Activated CD4-positive, alpha-beta T cell treated with anti-CD3 and anti-CD28 coated beads, Interleukin-2, amount 10 ng/mL, durations not matched to agents 7 days and 5 days (primary cell): ENCODE data around the gene LSM3. TPM values are rescaled to one million over a fixed set of nuclear protein-coding genes. Genes with fewer than 3 reads are reported as not detected.

Experiments
- CTCF ChIA-PET: fragments of 350-600 bp; sonication (Branson Sonifier 250); formaldehyde crosslinking; loops from one replicate; lab custom pipeline; 2021; ENCODE audit warnings: antibody characterized with exemption; lab: Charles Lee
- POLR2A ChIA-PET: fragments of 350-600 bp; sonication (Branson Sonifier 250); formaldehyde crosslinking; loops from one replicate; lab custom pipeline; 2021; ENCODE audit warnings: antibody characterized with exemption; lab: Charles Lee
- DNase-seq: peaks from one replicate; pipeline ENCODE4 v3.0.0-alpha.2; 2020
- H3K27ac Mint-ChIP-seq: one replicate; pipeline ENCODE4 v1.8.0; 2021; ENCODE audit warnings: mild to moderate bottlenecking, moderate library complexity, mixed read lengths
- H3K27me3 Mint-ChIP-seq: one replicate; pipeline ENCODE4 v1.8.0; 2021; ENCODE audit warnings: mixed read lengths
- H3K36me3 Mint-ChIP-seq: one replicate; pipeline ENCODE4 v1.8.0; 2021; ENCODE audit warnings: low read depth, mixed read lengths
- H3K4me1 Mint-ChIP-seq: one replicate; pipeline ENCODE4 v1.8.0; 2021; ENCODE audit warnings: mixed read lengths
- H3K4me3 Mint-ChIP-seq: one replicate; pipeline ENCODE4 v1.8.0; 2021; ENCODE audit warnings: mild to moderate bottlenecking, moderate library complexity, mixed read lengths
- H3K9me3 Mint-ChIP-seq: one replicate; pipeline ENCODE4 v1.8.0; 2021; ENCODE audit warnings: mixed read lengths
- total RNA-seq, 2 experiments: library from RNA; stranded (reverse); gene quantifications; one replicate each; pipeline ENCODE4 v1.2.3, GENCODE V29; 2021

LSM3 gene
- total RNA-seq, 2 experiments from 2014 or later, result 16.1 to 18.6 TPM

- H3K27ac Mint-ChIP-seq, result no peak overlapping the region
- POLR2A ChIA-PET, result no interaction called here
- peaks cover 56% of the 10 kb centered on the region for H3K36me3 Mint-ChIP-seq
Measured at GRCh38 chr3:14188041-14188754, 9.6 kb downstream of the LSM3 start.

GRCh38 chr3:14194865-14195264 lies 16.2 kb downstream of the LSM3 start:
- ChIA-PET CTCF (interaction anchor here (1.3 kb wide), 1 partner anchor 9 kb away, joined by 6 read pairs; no protein-coding TSS in a partner anchor), POLR2A (no interaction called here)
- Mint-ChIP-seq H3K27me3 (no peaks in the 10 kb centered on the region), H3K4me1 (peaks cover 16% of the 10 kb centered on the region), H3K36me3 (peaks cover 35% of the 10 kb centered on the region), H3K9me3 (peaks cover 2% of the 10 kb centered on the region), H3K27ac (no peak overlapping the region), H3K4me3 (no peak overlapping the region)
- DNase-seq, result no peak

More at GRCh38 chr3:14188041-14188754, 9.6 kb downstream of the LSM3 start:
- H3K4me1 Mint-ChIP-seq, result peaks cover 30% of the 10 kb centered on the region
- DNase-seq, result no peak
- H3K27me3 Mint-ChIP-seq, result no peaks in the 10 kb centered on the region
- CTCF ChIA-PET, result interaction anchor here (1.3 kb wide), 1 partner anchor 16 kb away, joined by 4 read pairs; no protein-coding TSS in a partner anchor
- peaks cover 2% of the 10 kb centered on the region for H3K9me3 Mint-ChIP-seq
- H3K4me3 Mint-ChIP-seq, result no peak overlapping the region

- ChIA-PET POLR2A (no interaction called here), CTCF (interaction anchor here (1.2 to 2.2 kb wide), 2 partner anchors 21 to 263 kb away, joined by 4 to 6 read pairs; partner anchors contain the start of genes LSM3 and XPC)
- Mint-ChIP-seq H3K4me3 (no peak overlapping the region), H3K36me3 (peaks cover 12% of the 10 kb centered on the region), H3K27me3 (no peaks in the 10 kb centered on the region), H3K27ac (no peak overlapping the region), H3K4me1 (no peaks in the 10 kb centered on the region), H3K9me3 (no peaks in the 10 kb centered on the region)
- DNase-seq, result no peak
Measured at GRCh38 chr3:14199641-14200040, 21.0 kb downstream of the LSM3 start.

GRCh38 chr3:14200276-14200675 lies 21.7 kb downstream of the LSM3 start:
- H3K9me3 Mint-ChIP-seq, result no peaks in the 10 kb centered on the region
- no peak overlapping the region for H3K4me3 Mint-ChIP-seq
- no peak overlapping the region for H3K27ac Mint-ChIP-seq
- CTCF ChIA-PET, result interaction anchor here (1.2 to 2.2 kb wide), 2 partner anchors 22 to 263 kb away, joined by 4 to 6 read pairs; partner anchors contain the start of genes LSM3 and XPC
- POLR2A ChIA-PET, result no interaction called here
- no peaks in the 10 kb centered on the region for H3K4me1 Mint-ChIP-seq
- H3K36me3 Mint-ChIP-seq, result peaks cover 12% of the 10 kb centered on the region
- H3K27me3 Mint-ChIP-seq, result no peaks in the 10 kb centered on the region
- DNase-seq, result no peak

- H3K27me3 Mint-ChIP-seq, result no peaks in the 10 kb centered on the region
- DNase-seq, result no peak
- CTCF ChIA-PET, result interaction anchor here (1.2 to 2.2 kb wide), 2 partner anchors 22 to 262 kb away, joined by 4 to 6 read pairs; partner anchors contain the start of genes LSM3 and XPC
Measured at GRCh38 chr3:14200841-14201240, 22.2 kb downstream of the LSM3 start.

GRCh38 chr3:14201940-14202684 lies 23.5 kb downstream of the LSM3 start:
- no peaks in the 10 kb centered on the region for H3K9me3 Mint-ChIP-seq
- peaks cover 7% of the 10 kb centered on the region for H3K36me3 Mint-ChIP-seq
- no peaks in the 10 kb centered on the region for H3K4me1 Mint-ChIP-seq
- DNase-seq, result no peak
- H3K4me3 Mint-ChIP-seq, result no peak overlapping the region
- H3K27ac Mint-ChIP-seq, result no peak overlapping the region
- ChIA-PET CTCF (interaction anchor here (2.0 to 2.2 kb wide), 2 partner anchors 17 to 24 kb away, joined by 4 to 6 read pairs; partner anchors contain the start of genes LSM3 and XPC), POLR2A (no interaction called here)
- H3K27me3 Mint-ChIP-seq, result no peaks in the 10 kb centered on the region

More at GRCh38 chr3:14200841-14201240, 22.2 kb downstream of the LSM3 start:
- Mint-ChIP-seq H3K4me1 (no peaks in the 10 kb centered on the region), H3K4me3 (no peak overlapping the region), H3K9me3 (no peaks in the 10 kb centered on the region), H3K27ac (no peak overlapping the region), H3K36me3 (peaks cover 12% of the 10 kb centered on the region)
- POLR2A ChIA-PET, result no interaction called here

GRCh38 chr3:14202874-14203520 lies 24.4 kb downstream of the LSM3 start:
- CTCF ChIA-PET, result interaction anchor here (0.7 to 2.3 kb wide), 13 partner anchors 8 to 718 kb away, joined by 3 to 17 read pairs (median 4); partner anchors contain the start of genes LSM3 and XPC
- no peaks in the 10 kb centered on the region for H3K27me3 Mint-ChIP-seq
- no peak overlapping the region for H3K4me3 Mint-ChIP-seq
- no peaks in the 10 kb centered on the region for H3K9me3 Mint-ChIP-seq
- H3K36me3 Mint-ChIP-seq, result peaks cover 3% of the 10 kb centered on the region
- H3K27ac Mint-ChIP-seq, result no peak overlapping the region
- H3K4me1 Mint-ChIP-seq, result no peaks in the 10 kb centered on the region
- POLR2A ChIA-PET, result no interaction called here
- no peak for DNase-seq

GRCh38 chr3:14203521-14204079 lies 25.0 kb downstream of the LSM3 start:
- ChIA-PET CTCF (interaction anchor here (0.6 to 2.3 kb wide), 16 partner anchors 8 to 718 kb away, joined by 3 to 17 read pairs (median 4); partner anchors contain the start of genes LSM3 and XPC), POLR2A (no interaction called here)
- H3K27me3 Mint-ChIP-seq, result no peaks in the 10 kb centered on the region
- DNase-seq, result peak; percentile 47
- no peak overlapping the region for H3K27ac Mint-ChIP-seq
- H3K9me3 Mint-ChIP-seq, result no peaks in the 10 kb centered on the region
- no peak overlapping the region for H3K4me3 Mint-ChIP-seq
- no peaks in the 10 kb centered on the region for H3K4me1 Mint-ChIP-seq
- H3K36me3 Mint-ChIP-seq, result peaks cover 3% of the 10 kb centered on the region

GRCh38 chr3:14204515-14205284 lies 26.1 kb downstream of the LSM3 start:
- Mint-ChIP-seq H3K4me1 (no peaks in the 10 kb centered on the region), H3K27ac (no peak overlapping the region), H3K9me3 (no peaks in the 10 kb centered on the region), H3K4me3 (no peak overlapping the region), H3K27me3 (no peaks in the 10 kb centered on the region), H3K36me3 (no peaks in the 10 kb centered on the region)
- no peak for DNase-seq
- CTCF ChIA-PET, result interaction anchor here (0.6 to 2.3 kb wide), 8 partner anchors 8 to 401 kb away, joined by 3 to 17 read pairs (median 5); partner anchors contain the start of genes LSM3, TMEM43 and XPC
- POLR2A ChIA-PET, result interaction anchor here (0.5 kb wide), 1 partner anchor 28 kb away, joined by 6 read pairs; no protein-coding TSS in a partner anchor

- POLR2A ChIA-PET, result no interaction called here
Measured at GRCh38 chr3:14206548-14207177, 28.0 kb downstream of the LSM3 start.

GRCh38 chr3:14208168-14208567 lies 29.6 kb downstream of the LSM3 start:
- ChIA-PET POLR2A (no interaction called here), CTCF (no interaction called here)
- Mint-ChIP-seq H3K36me3 (no peaks in the 10 kb centered on the region), H3K27ac (no peak overlapping the region), H3K4me3 (no peak overlapping the region), H3K9me3 (no peaks in the 10 kb centered on the region), H3K4me1 (no peaks in the 10 kb centered on the region), H3K27me3 (no peaks in the 10 kb centered on the region)
- DNase-seq, result no peak

More at GRCh38 chr3:14206548-14207177, 28.0 kb downstream of the LSM3 start:
- CTCF ChIA-PET, result no interaction called here
- DNase-seq, result no peak
- Mint-ChIP-seq H3K4me3 (no peak overlapping the region), H3K27ac (no peak overlapping the region), H3K4me1 (no peaks in the 10 kb centered on the region), H3K9me3 (no peaks in the 10 kb centered on the region), H3K36me3 (no peaks in the 10 kb centered on the region), H3K27me3 (no peaks in the 10 kb centered on the region)
